CD4-positive, alpha-beta T cell treated with Interleukin-17A for 4 hours (primary cell): ENCODE data around the gene LBX2.

ENCODE experiments used
- DNase-seq: peaks from one replicate; pipeline ENCODE4 v3.0.0-alpha.2; 2020; ENCODE audit warnings: mixed read lengths

The LBX2 gene

GRCh38 chr2:74499267-74499939, at the start of gene LBX2:
Gene LBX2 (minus strand): TSS chr2:74499603. CDS start chr2:74499537, 66 bp downstream.
- DNase-seq: no peak

- no peak for DNase-seq
Observed at GRCh38 chr2:74548285-74548899, 49.0 kb upstream of the LBX2 start.

GRCh38 chr2:74546004-74546403, 46.6 kb upstream of the LBX2 start:
- no peak for DNase-seq

- peak; percentile 36 for DNase-seq
Observed at GRCh38 chr2:74544634-74545033, 45.2 kb upstream of the LBX2 start.

GRCh38 chr2:74542978-74543377, 43.6 kb upstream of the LBX2 start:
- no peak for DNase-seq

- no peak for DNase-seq
Observed at GRCh38 chr2:74540291-74540690, 40.9 kb upstream of the LBX2 start.

GRCh38 chr2:74538881-74539339, 39.5 kb upstream of the LBX2 start:
- no peak for DNase-seq

- no peak for DNase-seq
Observed at GRCh38 chr2:74537140-74537539, 37.7 kb upstream of the LBX2 start.

GRCh38 chr2:74536166-74536950, 37.0 kb upstream of the LBX2 start:
- no peak for DNase-seq

GRCh38 chr2:74535440-74535965, 36.1 kb upstream of the LBX2 start:
- DNase-seq: no peak

- no peak for DNase-seq
Observed at GRCh38 chr2:74534411-74534810, 35.0 kb upstream of the LBX2 start.

- no peak for DNase-seq
Observed at GRCh38 chr2:74533464-74533863, 34.1 kb upstream of the LBX2 start.

GRCh38 chr2:74532222-74532621, 32.8 kb upstream of the LBX2 start:
- DNase-seq: no peak

GRCh38 chr2:74531666-74532065, 32.3 kb upstream of the LBX2 start:
- no peak for DNase-seq

- peak; percentile 52 for DNase-seq
Observed at GRCh38 chr2:74530239-74531187, 31.1 kb upstream of the LBX2 start.

GRCh38 chr2:74529357-74530238, 30.2 kb upstream of the LBX2 start, which contains the start of the genes AUP1 and HTRA2:
Gene AUP1 (minus strand): TSS chr2:74529706. CDS start chr2:74529629, 77 bp downstream.
Gene HTRA2 (plus strand): TSS chr2:74529933. CDS start chr2:74530007, 74 bp downstream.
- DNase-seq: peak; percentile 88

GRCh38 chr2:74528600-74529356, 29.4 kb upstream of the LBX2 start:
- peak; percentile 19 for DNase-seq

- no peak for DNase-seq
Observed at GRCh38 chr2:74527741-74528140, 28.3 kb upstream of the LBX2 start.

- DNase-seq: no peak
Observed at GRCh38 chr2:74526649-74527230, 27.3 kb upstream of the LBX2 start.
